K562 treated with DMSO at 1 percent for 24 hours (cell line): ENCODE results near the gene ATP6V1B1. TPM values are rescaled to one million over a fixed set of nuclear protein-coding genes. Genes with fewer than 3 reads are reported as not detected.

Source experiments
- total RNA-seq: library from RNA; unstranded; fragments of 300-600 nt; gene quantifications from 2 replicates; pipeline ENCODE4 v1.2.3, GENCODE V29; 2022; ENCODE audit warnings: low read depth; ENCODE audit not compliant: insufficient read depth

The ATP6V1B1 gene
- not detected in 2 replicates for total RNA-seq

GRCh38 chr2:70935468-70936164 lies at the start of gene ATP6V1B1:
TSS of gene ATP6V1B1 (plus strand) at chr2:70935900. CDS start at chr2:70935955, 55 bp downstream.

GRCh38 chr2:70978341-70979179 lies 42.9 kb downstream of the ATP6V1B1 start, which contains the start of gene ANKRD53:
TSS of gene ANKRD53 (plus strand) at chr2:70978630. CDS start at chr2:70978646, 16 bp downstream.

GRCh38 chr2:70994699-70995425 lies 59.2 kb downstream of the ATP6V1B1 start, which contains the start of gene TEX261:
TSS of gene TEX261 (minus strand) at chr2:70994873. CDS start at chr2:70994757, 116 bp downstream.

Other genes starting within 250 kb of the ATP6V1B1 start
- 16.3 and 16.7 TPM in 2 replicates for gene ADD2, start 167.7 kb upstream of the ATP6V1B1 start, total RNA-seq
- gene FIGLA, start 145.3 kb upstream of the ATP6V1B1 start, total RNA-seq = not detected in 2 replicates
- not detected in 2 replicates for gene CLEC4F, start 115.3 kb upstream of the ATP6V1B1 start, total RNA-seq
- gene CD207, start 100.1 kb upstream of the ATP6V1B1 start, total RNA-seq = not detected in 2 replicates
- not detected in 2 replicates for gene VAX2, start 35.3 kb upstream of the ATP6V1B1 start, total RNA-seq
- not detected in 2 replicates for gene ANKRD53, start 42.7 kb downstream of the ATP6V1B1 start, total RNA-seq
- gene TEX261, start 59.0 kb downstream of the ATP6V1B1 start, total RNA-seq = 60.0 and 62.0 TPM in 2 replicates
- gene NAGK, start 132.7 kb downstream of the ATP6V1B1 start, total RNA-seq = 71.7 and 75.1 TPM in 2 replicates
- 12.5 and 14.4 TPM in 2 replicates for gene MCEE, start 194.3 kb downstream of the ATP6V1B1 start, total RNA-seq
- gene MPHOSPH10, start 194.7 kb downstream of the ATP6V1B1 start, total RNA-seq = 15.1 and 16.4 TPM in 2 replicates